Endothelial cell of umbilical vein (primary cell): Measurements from ENCODE around the gene GSTO2. TPM values are rescaled to one million over a fixed set of nuclear protein-coding genes. Genes with fewer than 3 reads are reported as not detected.
A peak's percentile ranks its signal among the peaks of the same experiment; 100 is the strongest.

Source experiments
- BruUV-seq: library from RNA; stranded (reverse); fragments of 400-500 nt; replicated peaks from 2 replicates; lab custom pipeline; 2021; lab: Mats Ljungman, UMichigan
- CTCF ChIA-PET: fragments of 300-600, 350-600 bp; sonication (Branson Sonifier 250); formaldehyde crosslinking; loops from one replicate; lab custom pipeline; 2021; ENCODE audit warnings: antibody characterized with exemption, inconsistent platforms; lab: Charles Lee
- POLR2A ChIA-PET: fragments of 300-600, 350-600 bp; sonication (Branson Sonifier 250); formaldehyde crosslinking; loops from one replicate; lab custom pipeline; 2021; ENCODE audit warnings: antibody characterized with exemption, inconsistent platforms; lab: Charles Lee
- DNase-seq: peaks from one replicate; pipeline ENCODE4 v3.0.0-alpha.2; 2011; ENCODE audit warnings: low read depth, low spot score
- FAIRE-seq: peaks from 2 replicates; lab custom pipeline; 2011; peaks lifted over from hg19 to GRCh38; lab: Jason Lieb, UNC
- H2AFZ ChIP-seq: 2 replicates; pipeline ENCODE4 v1.6.0; 2012; ENCODE audit warnings: low read depth, low read length, control low read depth, inconsistent platforms
- H3K27ac ChIP-seq: 2 replicates; pipeline ENCODE4 v1.5.1; 2011; ENCODE audit warnings: low read depth, mild to moderate bottlenecking, control low read depth, low read length, moderate library complexity; ENCODE audit not compliant: insufficient read depth
- H3K27me3 ChIP-seq, 2 experiments: 2 replicates each; pipeline versions ENCODE4 v1.6.0 to v1.6.1; 2011; ENCODE audit warnings: low read length in 2 of 2, mixed read lengths in 1 of 2; ENCODE audit not compliant: control insufficient read depth in 2 of 2, insufficient read depth in 2 of 2
- H3K36me3 ChIP-seq, 2 experiments: 2 replicates in 1 of 2; 3 replicates in 1 of 2; pipeline ENCODE4 v1.5.1; 2011; ENCODE audit warnings: low read length in 2 of 2, mild to moderate bottlenecking in 1 of 2, moderate library complexity in 1 of 2; ENCODE audit not compliant: control insufficient read depth in 2 of 2, insufficient read depth in 2 of 2; ENCODE audit errors: extremely low read depth in 1 of 2
- H3K4me1 ChIP-seq: 3 replicates; pipeline ENCODE4 v1.5.1; 2011; ENCODE audit warnings: mild to moderate bottlenecking, low read length; ENCODE audit not compliant: control insufficient read depth, insufficient read depth; ENCODE audit errors: extremely low read depth
- H3K4me2 ChIP-seq: 2 replicates; pipeline ENCODE4 v1.6.1; 2011; ENCODE audit warnings: low read length, control low read depth, mixed read lengths; ENCODE audit not compliant: insufficient read depth
- H3K4me3 ChIP-seq, 3 experiments: fragments of 200-600 bp in 1 of 3; sonication (generic), shearing (Covaris generic) in 1 of 3; replicated peaks in 1 of 3; 2 replicates each; pipeline ENCODE4 v1.5.1; 2011 to 2016; ENCODE audit warnings: control low read depth in 3 of 3, low read length in 3 of 3, mild to moderate bottlenecking in 2 of 3, inconsistent platforms in 1 of 3, low read depth in 1 of 3, moderate library complexity in 1 of 3; ENCODE audit not compliant: insufficient read depth in 1 of 3
- H3K79me2 ChIP-seq: 2 replicates; pipeline ENCODE4 v1.6.0; 2012; ENCODE audit warnings: low read length, inconsistent platforms; ENCODE audit not compliant: control insufficient read depth, insufficient read depth
- H3K9ac ChIP-seq: replicated peaks from 2 replicates; pipeline ENCODE3; 2011; ENCODE audit warnings: low read length, control low read depth; ENCODE audit not compliant: insufficient read depth; ENCODE audit errors: extremely low read depth
- H3K9me1 ChIP-seq: replicated peaks from 3 replicates; pipeline ENCODE4 v1.6.0; 2011; ENCODE audit warnings: mild to moderate bottlenecking, low read length; ENCODE audit not compliant: control insufficient read depth, insufficient read depth; ENCODE audit errors: extremely low read depth
- H3K9me3 ChIP-seq: replicated peaks from 2 replicates; pipeline ENCODE4 v1.5.1; 2012; ENCODE audit warnings: low read length, inconsistent platforms; ENCODE audit not compliant: control insufficient read depth, insufficient read depth
- H4K20me1 ChIP-seq: replicated peaks from 2 replicates; pipeline ENCODE3; 2011; ENCODE audit warnings: mild to moderate bottlenecking, low read length; ENCODE audit not compliant: control insufficient read depth, insufficient read depth; ENCODE audit errors: extremely low read depth
- CTCF ChIP-seq, 2 donors: IDR thresholded peaks; 1 replicate in 1 of 2; 2 replicates in 1 of 2; pipeline ENCODE4 v1.5.1; 2011; ENCODE audit warnings: low read length in 2 of 2, mild to moderate bottlenecking in 2 of 2, moderate library complexity in 2 of 2, control low read depth in 1 of 2, inconsistent platforms in 1 of 2, low read depth in 1 of 2; ENCODE audit not compliant: insufficient read depth in 1 of 2; ENCODE audit errors: extremely low read depth in 1 of 2
- EZH2 ChIP-seq: IDR thresholded peaks from 2 replicates; pipeline ENCODE4 v1.6.1; 2012; ENCODE audit warnings: borderline replicate concordance, low read depth, mild to moderate bottlenecking, moderate library complexity, low read length, inconsistent platforms; ENCODE audit not compliant: severe bottlenecking
- FOS ChIP-seq: IDR thresholded peaks from 2 replicates; pipeline ENCODE4 v1.6.1; 2011; ENCODE audit warnings: mild to moderate bottlenecking, low read length, moderate library complexity, borderline replicate concordance; ENCODE audit not compliant: insufficient read depth
- GATA2 ChIP-seq: IDR thresholded peaks from 2 replicates; pipeline ENCODE4 v1.7.0; 2011; ENCODE audit warnings: low read depth, mild to moderate bottlenecking, moderate library complexity, mixed read lengths, low read length; ENCODE audit not compliant: insufficient read length, insufficient read depth
- JUN ChIP-seq: IDR thresholded peaks from 2 replicates; pipeline ENCODE4 v1.6.1; 2011; ENCODE audit warnings: borderline replicate concordance, low read depth; ENCODE audit not compliant: insufficient read length, insufficient read depth
- MAX ChIP-seq: IDR thresholded peaks from 2 replicates; pipeline ENCODE4 v1.6.1; 2011; ENCODE audit not compliant: insufficient read depth, insufficient read length
- MYC ChIP-seq: IDR thresholded peaks from one replicate; pipeline ENCODE4 v1.6.1; 2011; ENCODE audit warnings: mild to moderate bottlenecking, low read depth, low read length
- POLR2A ChIP-seq: IDR thresholded peaks from 2 replicates; pipeline ENCODE4 v1.6.1; 2012; ENCODE audit warnings: low read depth, mild to moderate bottlenecking, control low read depth, low read length
- POLR2AphosphoS5 ChIP-seq: IDR thresholded peaks from 2 replicates; pipeline ENCODE4 v1.6.1; 2012; ENCODE audit warnings: low read depth, mild to moderate bottlenecking, control low read depth, low read length, moderate library complexity; ENCODE audit not compliant: insufficient read depth
- dilution Hi-C: fragments of 300-500 bp; cut with MboI; formaldehyde crosslinking; loops from one replicate; pipeline ENCODE4 v1.15.0; 2019; ENCODE audit warnings: low sequenced_read_pairs; ENCODE audit not compliant: extremely low pct_ligation_motif_present
- intact Hi-C: fragments of 100-400 bp; cut with micrococcal nuclease; formaldehyde crosslinking; loops from one replicate; pipeline ENCODE4 v1.10.0; 2022
- polyA plus RNA-seq, 4 experiments: library from polyadenylated mRNA; depleted of rRNA in 3 of 4; stranded (reverse) in 3 of 4; unstranded in 1 of 4; fragments of >200 nt; gene quantifications; 2 replicates each; pipeline versions ENCODE4 v1.2.1 to v1.2.3, GENCODE V29; 2011 to 2012; ENCODE audit warnings: missing spikeins in 1 of 4
- total RNA-seq: library from RNA; stranded (reverse); gene quantifications from 2 replicates; pipeline ENCODE4 v1.2.3, GENCODE V29; 2021

Gene GSTO2
- total and polyA plus RNA-seq, 2 donors (not counting 3 experiments of a cell fraction or from before 2014, with no cell fraction given): 0.84 to 1.4 TPM

- Histone ChIP-seq H4K20me1 (no peaks in the 10 kb centered on the region), H3K9me1 (no peaks in the 10 kb centered on the region), H2AFZ (no peak overlapping the region), H3K79me2 (peaks cover 88% of the 10 kb centered on the region), H3K4me1 (peaks cover 89% of the 10 kb centered on the region), H3K4me2 (peak overlapping the region; percentile 71), H3K9ac (peak overlapping the region; percentile 89), H3K4me3 (peak overlapping the region in 1 of 3 experiments; percentile 1), H3K27me3 (no peaks in the 10 kb centered on the region), H3K36me3 (no peaks in the 10 kb centered on the region), H3K27ac (peak overlapping the region; percentile 96), H3K9me3 (no peaks in the 10 kb centered on the region)
- ChIA-PET POLR2A (interaction anchor here (1.5 kb wide), 1 partner anchor 10 kb away, joined by 10 read pairs; the partner anchor contains the start of gene ITPRIP), CTCF (interaction anchor here (2.6 to 3.9 kb wide), 2 partner anchors 21 to 37 kb away, joined by 12 to 33 read pairs; no protein-coding TSS in a partner anchor)
- dilution Hi-C loops (no loop called here), intact Hi-C loops (loop anchor here (1.0 to 2.0 kb wide), 2 partner anchors 15 to 23 kb away; no protein-coding TSS in a partner anchor)
- FAIRE-seq (no peak), DNase-seq (peak; percentile 87)
- TF ChIP-seq JUN (no peak), FOS (peak; percentile 25), MAX (no peak), CTCF (IDR thresholded peaks at IDR 0.05; ENCODE audit: extremely low read depth in 1 of 2, insufficient read depth in 1 of 2, low read depth in 1 of 2, low read length in 2 of 2) (no peak), MYC (no peak), POLR2AphosphoS5 (peak; percentile 49), POLR2A (peak; percentile 40), EZH2 (no peak), GATA2 (no peak)
- BruUV-seq: no TSS peak
Observed at GRCh38 chr10:104327745-104328645, 59.0 kb downstream of the GSTO2 start.
